Tibial artery (tissue), 4 donors: ENCODE measurements around the gene FAM168A.

Source experiments
- DNase-seq, 2 donors: peaks; one replicate each; pipeline ENCODE4 v3.0.0-alpha.2; 2019
- H3K27ac ChIP-seq, 2 donors: fragments of 200-600 bp; sonication (generic) in 1 of 2; 1 replicate in 1 of 2; 2 replicates in 1 of 2; pipeline ENCODE4 v1.5.1; 2018 to 2019; ENCODE audit warnings: mild to moderate bottlenecking in 1 of 2
- H3K27me3 ChIP-seq, 2 donors: fragments of 200-600 bp; sonication (generic) in 1 of 2; one replicate each; pipeline versions ENCODE4 v1.5.1 to v1.6.0; 2016 to 2019
- H3K36me3 ChIP-seq, 3 donors: fragments of 200-600 bp; sonication (generic) in 2 of 3; one replicate each; pipeline ENCODE4 v1.5.1; 2016 to 2019; ENCODE audit warnings: mild to moderate bottlenecking in 2 of 3
- H3K4me1 ChIP-seq, 4 donors: fragments of 200-600 bp; sonication (generic) in 2 of 4; 1 replicate in 3 of 4; 2 replicates in 1 of 4; pipeline ENCODE4 v1.5.1; 2016 to 2019
- H3K4me3 ChIP-seq, 2 donors: fragments of 200-600 bp; sonication (generic) in 1 of 2; 1 replicate in 1 of 2; 2 replicates in 1 of 2; pipeline ENCODE4 v1.5.1; 2018 to 2019; ENCODE audit warnings: mild to moderate bottlenecking in 2 of 2
- H3K9me3 ChIP-seq, 3 donors: fragments of 200-600 bp; sonication (generic) in 1 of 3; one replicate each; pipeline ENCODE4 v1.5.1; 2016 to 2019
- intact Hi-C: fragments of 100-400 bp; cut with DNase I; formaldehyde crosslinking; loops from one replicate; pipeline ENCODE4 v1.15.0; 2023; ENCODE audit warnings: low total_unique reads
- TF ChIP-seq, protein P1 (sequence below), 2 experiments: fragments of 200-600 bp in 1 of 2; fragments of 450-650 bp in 1 of 2; IDR thresholded peaks; one replicate each; pipeline ENCODE4 v1.5.1; 2017 to 2019; ENCODE audit warnings: antibody characterized with exemption in 2 of 2, mild to moderate bottlenecking in 1 of 2, moderate library complexity in 1 of 2

FAM168A gene

DNA sequence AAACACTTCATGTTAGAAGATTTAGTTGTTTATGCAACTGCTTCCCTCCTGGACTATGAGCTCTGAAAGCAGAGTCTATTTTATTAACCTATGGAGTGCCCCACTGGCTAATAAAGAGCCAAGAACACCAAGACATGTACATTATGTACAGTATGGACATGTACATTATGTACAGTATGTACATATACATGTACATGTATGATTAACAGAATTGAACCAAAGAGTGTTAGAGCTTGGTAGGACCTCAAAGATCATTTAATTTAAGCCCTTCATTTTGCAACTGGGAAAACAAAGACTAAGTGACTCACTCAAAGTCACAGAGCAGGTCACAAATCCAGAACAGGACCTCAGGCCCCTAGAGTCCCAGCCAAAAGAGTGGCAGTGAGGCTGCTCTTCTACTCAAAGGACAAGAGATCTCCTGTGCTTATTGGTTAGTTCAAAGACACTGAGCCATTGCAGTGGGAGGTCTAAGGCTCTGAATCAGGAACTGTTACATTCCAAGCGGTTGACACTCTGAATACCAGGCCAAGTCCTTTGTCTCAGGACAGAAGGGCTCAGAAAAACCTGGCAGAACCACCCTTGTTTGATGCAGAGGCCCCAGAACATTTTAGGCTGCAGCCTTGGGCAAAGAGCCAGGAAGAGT is 103.8 kb downstream of the FAM168A start:
- Histone ChIP-seq H3K27ac (peak overlapping the region in 1 of 2 donors; percentile 1), H3K4me1 (peaks cover 0 to 20% (median 16%) of the 10 kb centered on the region in 4 donors), H3K4me3 (no peak overlapping the region), H3K36me3 (no peaks in the 10 kb centered on the region), H3K27me3 (no peaks in the 10 kb centered on the region), H3K9me3 (no peaks in the 10 kb centered on the region)
- intact Hi-C loops, result no loop called here
- TF ChIP-seq, protein P1, sequence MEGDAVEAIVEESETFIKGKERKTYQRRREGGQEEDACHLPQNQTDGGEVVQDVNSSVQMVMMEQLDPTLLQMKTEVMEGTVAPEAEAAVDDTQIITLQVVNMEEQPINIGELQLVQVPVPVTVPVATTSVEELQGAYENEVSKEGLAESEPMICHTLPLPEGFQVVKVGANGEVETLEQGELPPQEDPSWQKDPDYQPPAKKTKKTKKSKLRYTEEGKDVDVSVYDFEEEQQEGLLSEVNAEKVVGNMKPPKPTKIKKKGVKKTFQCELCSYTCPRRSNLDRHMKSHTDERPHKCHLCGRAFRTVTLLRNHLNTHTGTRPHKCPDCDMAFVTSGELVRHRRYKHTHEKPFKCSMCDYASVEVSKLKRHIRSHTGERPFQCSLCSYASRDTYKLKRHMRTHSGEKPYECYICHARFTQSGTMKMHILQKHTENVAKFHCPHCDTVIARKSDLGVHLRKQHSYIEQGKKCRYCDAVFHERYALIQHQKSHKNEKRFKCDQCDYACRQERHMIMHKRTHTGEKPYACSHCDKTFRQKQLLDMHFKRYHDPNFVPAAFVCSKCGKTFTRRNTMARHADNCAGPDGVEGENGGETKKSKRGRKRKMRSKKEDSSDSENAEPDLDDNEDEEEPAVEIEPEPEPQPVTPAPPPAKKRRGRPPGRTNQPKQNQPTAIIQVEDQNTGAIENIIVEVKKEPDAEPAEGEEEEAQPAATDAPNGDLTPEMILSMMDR (IDR thresholded peaks at IDR 0.05), result no peak
- DNase-seq, result no peak

DNA sequence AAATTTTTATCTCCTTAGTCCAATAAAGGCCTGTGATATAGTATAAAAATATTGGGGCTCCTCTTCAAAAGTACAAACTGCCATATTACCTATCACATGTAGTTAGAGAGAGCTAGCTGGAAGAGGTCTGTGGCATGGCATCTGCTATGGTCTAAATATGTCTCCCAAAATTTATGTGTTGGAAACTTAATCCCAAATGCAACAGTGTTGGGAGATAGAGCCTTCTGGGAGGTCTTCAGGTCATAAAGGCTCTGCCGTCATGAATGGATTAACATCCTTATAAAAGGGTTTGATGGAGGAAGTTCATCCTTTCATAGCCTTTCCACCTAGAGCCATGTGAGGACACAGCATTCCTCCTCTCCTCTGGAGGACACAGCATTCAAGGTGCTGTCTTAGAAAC is 116.3 kb downstream of the FAM168A start:
- H3K4me1 ChIP-seq, result no peaks in the 10 kb centered on the region
- peaks cover 3 to 11% (median 5%) of the 10 kb centered on the region in 3 donors for H3K9me3 ChIP-seq
- TF ChIP-seq, protein P1 (IDR thresholded peaks at IDR 0.05), result no peak
- intact Hi-C loops, result no loop called here
- H3K36me3 ChIP-seq, result no peaks in the 10 kb centered on the region
- no peak for DNase-seq
- H3K27ac ChIP-seq, result no peak overlapping the region
- no peak overlapping the region for H3K4me3 ChIP-seq
- H3K27me3 ChIP-seq, result no peaks in the 10 kb centered on the region

DNA sequence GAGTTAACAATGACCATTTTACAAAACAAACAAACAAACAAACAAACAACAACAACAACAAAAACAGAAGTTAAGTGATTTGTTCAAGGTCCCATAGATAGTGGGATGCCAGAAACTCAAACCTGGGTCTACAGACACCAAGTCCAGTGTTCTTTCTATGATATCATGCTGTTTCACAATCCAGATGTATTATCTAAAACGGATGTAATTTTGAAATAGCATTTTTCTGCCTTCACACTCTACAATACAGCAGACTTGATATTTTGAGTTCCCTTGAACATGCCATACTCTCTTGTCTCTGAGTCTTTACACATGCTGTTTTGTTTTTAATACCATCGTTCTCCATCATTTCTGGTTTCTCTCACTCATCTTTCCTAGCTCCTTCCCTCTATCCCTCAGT is 117.2 kb downstream of the FAM168A start:
- Histone ChIP-seq H3K4me1 (no peaks in the 10 kb centered on the region), H3K27ac (no peak overlapping the region), H3K9me3 (peaks cover 3 to 11% (median 5%) of the 10 kb centered on the region in 3 donors), H3K4me3 (no peak overlapping the region), H3K27me3 (no peaks in the 10 kb centered on the region), H3K36me3 (no peaks in the 10 kb centered on the region)
- intact Hi-C loops, result no loop called here
- DNase-seq, result no peak
- TF ChIP-seq, protein P1 (IDR thresholded peaks at IDR 0.05), result no peak

DNA sequence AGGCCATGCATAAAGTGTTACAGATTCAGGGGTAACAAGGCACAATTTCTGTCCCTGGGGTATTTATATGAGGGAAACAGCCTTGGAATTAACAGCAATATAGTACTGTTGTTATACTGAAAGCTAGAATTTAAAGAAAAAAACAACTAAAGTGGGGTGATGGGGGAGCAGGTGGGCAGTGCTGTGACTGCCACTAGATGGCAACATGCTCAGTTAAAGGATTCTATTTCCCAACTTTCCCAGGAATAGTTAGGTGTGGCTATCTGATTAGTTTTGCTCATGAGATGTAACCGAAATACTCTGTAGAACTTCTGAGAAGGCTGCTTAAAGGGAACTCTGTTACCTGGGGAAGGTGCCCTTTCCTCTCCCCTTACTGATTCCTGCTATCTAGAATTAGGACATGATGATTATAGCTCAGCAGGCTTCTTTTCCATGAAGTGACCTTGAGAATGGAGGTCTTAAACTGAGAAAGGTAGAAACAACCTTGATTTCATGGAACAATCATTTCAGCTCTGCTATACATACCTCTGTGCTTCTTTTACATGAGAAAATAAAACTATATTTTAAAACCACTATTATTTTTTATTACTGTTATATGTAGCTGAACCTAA is 119.1 kb downstream of the FAM168A start:
- Histone ChIP-seq H3K36me3 (no peaks in the 10 kb centered on the region), H3K4me1 (no peaks in the 10 kb centered on the region), H3K9me3 (peaks cover 3 to 11% (median 5%) of the 10 kb centered on the region in 3 donors), H3K4me3 (no peak overlapping the region), H3K27ac (no peak overlapping the region), H3K27me3 (no peaks in the 10 kb centered on the region)
- TF ChIP-seq, protein P1 (IDR thresholded peaks at IDR 0.05), result peak; percentile 6 to 23
- intact Hi-C loops, result no loop called here
- no peak for DNase-seq

DNA sequence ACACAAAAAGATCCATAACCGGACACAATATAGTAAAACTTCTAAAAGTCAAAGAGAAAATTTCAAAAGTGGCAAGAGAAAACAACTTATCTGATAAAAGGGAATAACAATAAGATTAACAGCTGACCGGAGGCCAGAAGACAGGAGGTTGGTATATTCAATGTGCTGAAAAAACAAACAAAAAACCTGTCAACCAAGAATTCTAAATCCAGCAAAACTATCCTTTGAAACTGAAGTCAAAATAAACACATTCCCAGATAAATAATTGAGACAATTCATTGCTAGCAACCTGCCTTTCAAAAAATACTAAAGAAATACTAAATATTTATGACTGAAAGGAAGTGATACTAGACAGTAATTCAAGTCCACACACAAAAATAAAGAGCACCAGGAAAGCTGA is 120.4 kb downstream of the FAM168A start:
- Histone ChIP-seq H3K4me1 (no peaks in the 10 kb centered on the region), H3K9me3 (peaks cover 3 to 11% (median 5%) of the 10 kb centered on the region in 3 donors), H3K27me3 (no peaks in the 10 kb centered on the region), H3K4me3 (no peak overlapping the region), H3K27ac (no peak overlapping the region), H3K36me3 (no peaks in the 10 kb centered on the region)
- TF ChIP-seq, protein P1 (IDR thresholded peaks at IDR 0.05), result no peak
- DNase-seq, result no peak
- intact Hi-C loops, result no loop called here
